Gastrocnemius medialis (tissue), 4 donors: ENCODE data around the gene STARD13. TPM values are rescaled to one million over a fixed set of nuclear protein-coding genes. Genes with fewer than 3 reads are reported as not detected.
A peak's percentile ranks its signal among the peaks of the same experiment; 100 is the strongest.

Experiments used
- ATAC-seq, 2 donors: fragments of 150-250 bp; one replicate each; pipeline ENCODE4 v1.9.1; 2016
- DNase-seq, 2 donors: peaks; one replicate each; pipeline ENCODE4 v3.0.0-alpha.2; 2019
- H3K27ac ChIP-seq, 4 donors: fragments of 200-600 bp; sonication (generic); 1 replicate in 1 of 4; 2 replicates in 3 of 4; pipeline ENCODE4 v1.5.1; 2016 to 2018; ENCODE audit warnings: mild to moderate bottlenecking in 2 of 4, moderate library complexity in 1 of 4
- H3K27me3 ChIP-seq, 3 donors: fragments of 200-600 bp; sonication (generic) in 2 of 3; 1 replicate in 1 of 3; 2 replicates in 2 of 3; pipeline versions ENCODE4 v1.5.1 to v1.6.0; 2016 to 2019; ENCODE audit warnings: mild to moderate bottlenecking in 1 of 3, moderate library complexity in 1 of 3
- H3K36me3 ChIP-seq, 2 donors: fragments of 200-600 bp; sonication (generic) in 1 of 2; one replicate each; pipeline ENCODE4 v1.5.1; 2017 to 2018
- H3K4me1 ChIP-seq, 2 donors: fragments of 200-600 bp; sonication (generic) in 1 of 2; one replicate each; pipeline ENCODE4 v1.5.1; 2016 to 2017; ENCODE audit warnings: mild to moderate bottlenecking in 2 of 2
- H3K4me3 ChIP-seq, 4 donors: fragments of 200-600 bp; sonication (generic) in 3 of 4; 1 replicate in 1 of 4; 2 replicates in 3 of 4; pipeline ENCODE4 v1.5.1; 2016 to 2019; ENCODE audit warnings: mild to moderate bottlenecking in 2 of 4
- H3K9me3 ChIP-seq, 3 donors: fragments of 200-600 bp; sonication (generic) in 2 of 3; 1 replicate in 1 of 3; 2 replicates in 2 of 3; pipeline ENCODE4 v1.5.1; 2016 to 2019
- POLR2A ChIP-seq, 2 donors: fragments of 450-650 bp; IDR thresholded peaks; one replicate each; pipeline ENCODE4 v1.6.1; 2017; ENCODE audit warnings: antibody characterized with exemption in 2 of 2, mild to moderate bottlenecking in 2 of 2, moderate library complexity in 2 of 2
- in situ Hi-C, 4 donors: fragments of 200-750 bp; cut with MboI; loops; one replicate each; pipeline versions ENCODE4 v1.15.0 to v1.8.0; 2017; ENCODE audit warnings: low sequenced_read_pairs in 4 of 4
- intact Hi-C: fragments of 100-400 bp; cut with DNase I; formaldehyde crosslinking; loops from one replicate; pipeline ENCODE4 v1.15.1; 2023; ENCODE audit warnings: low total_unique reads
- total RNA-seq, 4 donors: library from RNA; depleted of rRNA; stranded (reverse); fragments of >200 nt; gene quantifications; one replicate each; pipeline versions ENCODE4 v1.1.0 to v1.2.3, GENCODE V29; 2016
- TF ChIP-seq, protein P1 (sequence below), 5 experiments: fragments of 450-650 bp in 3 of 5; fragments of 200-600 bp in 2 of 5; sonication (generic) in 2 of 5; IDR thresholded peaks in 4 of 5; conservative IDR thresholded peaks in 1 of 5; 1 replicate in 4 of 5; 2 replicates in 1 of 5; pipeline ENCODE4 v1.5.1; 2016 to 2019; ENCODE audit warnings: antibody characterized with exemption in 5 of 5, mild to moderate bottlenecking in 3 of 5, moderate library complexity in 3 of 5

STARD13 gene
- total RNA-seq, 4 donors from 2014 or later, result 7.7 to 19.3 (median 12.0) TPM

DNA sequence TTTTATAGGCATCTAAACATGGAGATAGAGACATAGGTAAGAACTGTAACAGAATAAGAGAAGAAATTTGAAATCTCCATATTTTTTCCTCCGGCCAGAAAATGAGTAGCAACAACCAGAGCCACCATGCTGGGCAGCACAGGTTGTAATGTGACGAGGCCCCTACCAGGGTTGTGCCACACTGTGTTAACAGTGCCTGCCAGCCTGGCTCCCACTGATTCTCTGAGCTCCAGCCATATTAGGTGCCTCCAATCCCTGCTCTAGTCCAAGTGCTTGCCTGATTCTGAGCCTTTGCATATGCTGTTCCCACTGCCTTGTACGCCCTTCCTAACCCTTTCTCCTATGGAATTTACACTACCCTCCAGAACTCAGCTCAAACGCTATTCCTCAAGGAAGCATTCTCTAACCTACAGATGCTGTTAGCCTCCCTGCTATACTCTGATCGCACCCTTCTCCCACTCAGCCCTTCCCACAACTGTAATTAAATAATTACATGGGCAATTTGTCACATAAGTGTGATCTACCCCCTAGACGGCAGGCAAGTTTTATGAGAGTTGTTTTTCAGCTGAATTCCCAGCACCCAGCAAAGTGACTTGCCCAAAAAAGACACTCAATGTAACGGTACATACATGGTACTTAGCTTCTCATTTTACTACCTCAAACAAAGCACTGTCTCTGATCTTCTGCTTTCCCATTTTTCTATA, 37.6 kb upstream of the STARD13 start:
- Histone ChIP-seq H3K27ac (peak overlapping the region; percentile 28 to 76 (median 52)), H3K4me3 (peak overlapping the region in 1 of 4 donors; percentile 14), H3K36me3 (no peaks in the 10 kb centered on the region), H3K27me3 (no peaks in the 10 kb centered on the region), H3K4me1 (peaks cover 0 to 20% of the 10 kb centered on the region in 2 donors), H3K9me3 (no peaks in the 10 kb centered on the region)
- no peak for TF ChIP-seq POLR2A (IDR thresholded peaks at IDR 0.05)
- TF ChIP-seq, protein P1, sequence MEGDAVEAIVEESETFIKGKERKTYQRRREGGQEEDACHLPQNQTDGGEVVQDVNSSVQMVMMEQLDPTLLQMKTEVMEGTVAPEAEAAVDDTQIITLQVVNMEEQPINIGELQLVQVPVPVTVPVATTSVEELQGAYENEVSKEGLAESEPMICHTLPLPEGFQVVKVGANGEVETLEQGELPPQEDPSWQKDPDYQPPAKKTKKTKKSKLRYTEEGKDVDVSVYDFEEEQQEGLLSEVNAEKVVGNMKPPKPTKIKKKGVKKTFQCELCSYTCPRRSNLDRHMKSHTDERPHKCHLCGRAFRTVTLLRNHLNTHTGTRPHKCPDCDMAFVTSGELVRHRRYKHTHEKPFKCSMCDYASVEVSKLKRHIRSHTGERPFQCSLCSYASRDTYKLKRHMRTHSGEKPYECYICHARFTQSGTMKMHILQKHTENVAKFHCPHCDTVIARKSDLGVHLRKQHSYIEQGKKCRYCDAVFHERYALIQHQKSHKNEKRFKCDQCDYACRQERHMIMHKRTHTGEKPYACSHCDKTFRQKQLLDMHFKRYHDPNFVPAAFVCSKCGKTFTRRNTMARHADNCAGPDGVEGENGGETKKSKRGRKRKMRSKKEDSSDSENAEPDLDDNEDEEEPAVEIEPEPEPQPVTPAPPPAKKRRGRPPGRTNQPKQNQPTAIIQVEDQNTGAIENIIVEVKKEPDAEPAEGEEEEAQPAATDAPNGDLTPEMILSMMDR (IDR thresholded peaks at IDR 0.05 in 4 of 5, conservative IDR thresholded peaks at IDR 0.05 in 1 of 5), result no peak
- ATAC-seq, result no peak
- in situ Hi-C loops (no loop called here), intact Hi-C loops (loop anchor here (2.0 kb wide), 1 partner anchor 220 kb away; no protein-coding TSS in a partner anchor)
- DNase-seq, result no peak

DNA sequence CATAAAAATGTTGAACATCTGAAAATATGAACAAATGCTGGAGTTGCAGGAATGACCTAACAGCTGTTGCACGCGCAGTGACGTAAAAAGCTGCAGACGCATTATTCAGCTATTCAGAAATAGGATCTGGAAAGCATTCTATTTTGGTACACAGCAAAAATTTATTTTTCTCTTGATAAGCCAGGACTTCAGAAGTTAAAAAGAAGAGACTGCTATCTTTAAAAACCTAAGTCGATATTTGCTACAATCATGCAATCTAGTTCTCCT, 36.9 kb upstream of the STARD13 start:
- in situ Hi-C loops (no loop called here), intact Hi-C loops (loop anchor here (2.0 kb wide), 1 partner anchor 220 kb away; no protein-coding TSS in a partner anchor)
- ATAC-seq (peak; percentile 60 to 70), DNase-seq (peak; percentile 16 to 29)
- peak overlapping the region; percentile 28 to 76 (median 52) for H3K27ac ChIP-seq
- TF ChIP-seq, protein P1 (IDR thresholded peaks at IDR 0.05 in 4 of 5, conservative IDR thresholded peaks at IDR 0.05 in 1 of 5), result no peak
- TF ChIP-seq POLR2A (IDR thresholded peaks at IDR 0.05), result no peak
- H3K36me3 ChIP-seq, result no peaks in the 10 kb centered on the region
- H3K9me3 ChIP-seq, result no peaks in the 10 kb centered on the region
- H3K27me3 ChIP-seq, result no peaks in the 10 kb centered on the region
- peak overlapping the region; percentile 7 to 30 (median 18) for H3K4me3 ChIP-seq
- peaks cover 0 to 20% of the 10 kb centered on the region in 2 donors for H3K4me1 ChIP-seq

DNA sequence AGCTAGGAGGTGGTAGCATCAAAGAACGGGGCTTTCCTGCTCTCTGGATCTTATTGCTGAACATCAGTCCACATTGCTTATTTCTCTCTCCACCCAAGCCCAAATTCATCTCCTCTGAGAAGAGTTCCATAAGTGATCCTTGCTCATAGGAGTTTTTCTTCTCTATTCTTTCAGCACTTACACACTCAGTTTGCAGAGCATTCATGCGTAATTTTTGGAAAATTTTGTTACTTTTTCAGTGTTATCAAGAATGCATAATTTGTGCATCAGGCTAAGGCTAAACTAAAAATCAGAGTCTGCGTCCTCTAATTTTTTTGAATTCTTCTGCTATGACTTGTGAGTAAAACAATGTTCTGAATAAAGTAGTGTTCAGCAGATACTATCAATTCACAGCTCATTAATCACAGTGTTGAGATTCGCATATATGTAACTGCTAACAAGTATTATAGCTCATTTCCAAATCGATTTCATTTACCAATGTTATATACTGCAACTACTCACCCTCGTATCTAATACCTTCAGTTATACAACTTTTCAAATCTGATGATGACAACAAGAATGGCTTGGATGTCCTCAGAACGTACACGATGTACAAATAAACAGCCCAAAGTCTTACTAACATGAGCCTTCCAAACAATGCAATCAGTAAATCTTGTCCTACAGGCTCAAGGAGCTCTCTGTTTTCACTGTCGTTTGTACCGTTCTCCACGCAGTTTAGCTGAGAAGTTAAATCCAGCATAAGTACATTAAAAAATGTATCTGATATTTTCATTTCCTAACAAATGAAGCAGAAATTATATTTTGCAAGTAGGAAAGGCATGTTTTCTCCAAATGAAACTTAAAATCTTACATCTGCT, 36.4 kb upstream of the STARD13 start:
- Histone ChIP-seq H3K27me3 (no peaks in the 10 kb centered on the region), H3K27ac (peak overlapping the region; percentile 28 to 76 (median 52)), H3K36me3 (no peaks in the 10 kb centered on the region), H3K9me3 (no peaks in the 10 kb centered on the region), H3K4me1 (peaks cover 0 to 20% of the 10 kb centered on the region in 2 donors), H3K4me3 (peak overlapping the region; percentile 7 to 30 (median 18))
- ATAC-seq (peak in 1 of 2 donors; percentile 81), DNase-seq (no peak)
- intact Hi-C loops (loop anchor here (2.0 kb wide), 1 partner anchor 221 kb away; no protein-coding TSS in a partner anchor), in situ Hi-C loops (no loop called here)
- TF ChIP-seq POLR2A (IDR thresholded peaks at IDR 0.05), result no peak
- TF ChIP-seq, protein P1 (IDR thresholded peaks at IDR 0.05 in 4 of 5, conservative IDR thresholded peaks at IDR 0.05 in 1 of 5), result no peak

DNA sequence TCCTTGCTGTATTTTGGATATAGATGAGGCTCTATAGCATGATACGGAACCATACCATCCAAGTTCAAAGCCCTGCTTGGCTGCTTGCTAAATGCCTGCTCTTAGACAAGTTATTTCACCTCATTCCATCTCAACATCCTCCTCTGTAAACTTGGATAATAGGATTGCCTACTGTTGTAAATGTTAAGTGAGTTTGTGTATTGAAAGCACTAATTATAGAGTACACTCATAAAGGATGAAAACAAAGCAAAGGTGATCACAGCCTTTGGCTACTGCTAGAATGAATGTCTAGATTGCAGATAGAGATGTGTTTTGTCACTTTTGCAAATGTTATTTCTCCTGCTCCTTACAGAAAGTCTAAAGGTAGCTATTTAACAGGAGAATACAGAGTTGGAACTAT, 34.3 kb upstream of the STARD13 start:
- H3K27me3 ChIP-seq, result no peaks in the 10 kb centered on the region
- no peaks in the 10 kb centered on the region for H3K9me3 ChIP-seq
- in situ Hi-C loops (no loop called here), intact Hi-C loops (no loop called here)
- ATAC-seq (no peak), DNase-seq (no peak)
- H3K27ac ChIP-seq, result no peak overlapping the region
- no peaks in the 10 kb centered on the region for H3K36me3 ChIP-seq
- peaks cover 0 to 20% of the 10 kb centered on the region in 2 donors for H3K4me1 ChIP-seq
- TF ChIP-seq, protein P1 (IDR thresholded peaks at IDR 0.05 in 4 of 5, conservative IDR thresholded peaks at IDR 0.05 in 1 of 5), result no peak
- no peak for TF ChIP-seq POLR2A (IDR thresholded peaks at IDR 0.05)
- no peak overlapping the region for H3K4me3 ChIP-seq
